Putamen (tissue), 1 donor: Measurements from ENCODE around the gene ADI1.
"Not testable (repeated sequence)": the region's sequence is repeated elsewhere in the genome, so short reads cannot be mapped to it uniquely, and the experiment has no call there.

Experiments used
- DNase-seq: peaks from one replicate; pipeline ENCODE4 v3.0.0-alpha.2; 2016; ENCODE audit warnings: low spot score

ADI1 gene

DNA sequence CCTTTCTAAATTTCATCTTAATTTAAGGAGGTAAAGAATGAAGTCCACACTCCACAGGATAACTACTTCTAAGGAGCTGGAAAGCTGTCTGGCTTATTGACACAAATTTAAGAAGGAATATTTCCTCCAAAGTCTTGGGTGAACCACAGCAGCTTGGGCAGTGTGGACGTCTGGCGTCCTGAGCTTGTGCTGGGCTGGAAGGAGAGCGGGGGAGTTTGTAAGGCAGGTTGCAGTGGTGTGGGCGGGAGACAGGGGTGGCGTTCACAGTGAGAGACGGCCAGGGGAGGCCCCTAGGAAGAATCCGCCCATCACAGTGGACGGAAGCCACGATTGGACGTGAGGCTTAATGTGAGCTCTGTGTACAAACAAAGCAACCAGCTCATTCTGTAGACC, 25.7 kb downstream of the ADI1 start:
- DNase-seq = no peak

DNA sequence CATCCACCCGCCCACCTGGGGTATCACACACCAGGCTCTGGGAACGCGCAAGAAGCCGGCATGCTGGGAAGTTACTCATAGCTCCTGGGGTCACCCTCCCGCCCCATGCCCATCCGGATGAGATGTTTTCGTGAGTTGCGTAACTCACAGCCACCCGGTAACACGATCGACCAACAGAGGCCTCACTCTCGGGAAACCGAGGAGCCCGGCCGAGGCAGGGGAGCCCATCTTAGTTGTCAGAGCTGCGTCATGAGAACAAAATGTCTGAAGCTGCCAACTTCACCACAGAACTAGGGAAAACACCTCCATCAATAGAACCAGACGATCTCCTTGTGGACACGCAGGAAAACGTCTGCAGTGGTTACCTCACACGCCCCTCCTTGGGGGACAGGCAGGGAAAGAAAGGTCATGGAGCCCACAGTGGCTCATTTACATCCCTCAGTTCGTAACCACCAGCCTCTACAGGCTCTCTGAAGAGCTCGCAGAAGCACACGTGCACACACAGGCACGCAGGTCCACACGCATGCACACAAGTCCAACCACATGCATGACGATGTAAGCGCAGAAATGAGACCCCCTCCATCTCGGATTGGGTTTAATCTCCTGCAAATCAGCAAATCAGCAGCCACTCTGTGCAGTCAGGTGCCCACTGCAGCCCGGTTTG, 26.2 kb downstream of the ADI1 start:
- no peak for DNase-seq

DNA sequence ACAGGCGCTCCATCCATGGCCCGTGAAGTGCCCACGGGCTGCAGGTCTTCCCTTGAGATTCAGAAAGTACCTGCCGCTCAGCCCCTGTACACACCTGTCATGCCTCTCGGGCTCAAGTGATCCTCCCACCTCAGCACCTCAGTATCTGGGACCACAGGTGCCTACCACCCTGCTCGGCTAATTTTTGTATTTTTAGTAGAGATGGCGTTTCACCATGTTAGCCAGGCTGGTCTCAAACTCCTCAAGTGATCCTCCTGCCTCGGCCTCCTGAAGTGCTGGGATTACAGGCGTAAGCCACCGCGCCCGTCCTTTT, 26.9 kb downstream of the ADI1 start:
- DNase-seq = not testable (repeated sequence)

DNA sequence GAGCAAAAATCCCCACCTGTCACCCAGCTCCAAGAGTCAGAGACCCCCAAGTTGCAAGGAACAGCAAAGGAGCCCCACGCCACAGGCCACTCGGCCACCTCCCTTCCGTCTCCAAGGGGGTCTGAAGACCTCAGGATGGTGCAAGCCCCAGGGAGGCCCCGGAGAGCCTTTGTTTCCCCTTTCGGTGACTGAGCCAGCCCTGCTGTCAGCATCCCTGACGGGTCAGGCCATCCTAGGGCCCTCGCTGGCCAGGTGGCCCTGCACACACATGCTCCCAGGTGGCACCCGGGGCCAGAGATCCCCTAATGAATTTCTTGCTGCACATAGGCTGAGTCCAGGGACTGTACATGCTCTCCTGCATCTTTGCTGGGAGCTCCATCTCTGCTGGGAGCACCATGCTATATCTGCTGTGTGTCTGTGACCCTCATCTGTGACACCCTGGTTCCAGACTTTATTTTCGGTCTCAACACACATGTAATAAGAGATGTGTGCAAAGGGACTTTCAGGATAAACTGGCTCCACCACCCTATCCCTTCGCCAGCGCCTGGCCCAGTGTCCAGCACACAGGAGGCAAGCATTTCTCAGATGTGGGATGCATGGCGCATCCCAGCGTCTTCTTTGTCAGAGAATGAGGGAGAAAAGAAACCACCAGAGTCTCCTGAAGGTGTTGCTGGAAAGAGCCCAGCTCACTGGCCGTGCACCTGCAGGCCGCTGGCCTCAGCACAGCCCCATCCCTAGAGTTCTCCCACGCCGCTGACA, 27.4 kb downstream of the ADI1 start:
- DNase-seq = no peak

DNA sequence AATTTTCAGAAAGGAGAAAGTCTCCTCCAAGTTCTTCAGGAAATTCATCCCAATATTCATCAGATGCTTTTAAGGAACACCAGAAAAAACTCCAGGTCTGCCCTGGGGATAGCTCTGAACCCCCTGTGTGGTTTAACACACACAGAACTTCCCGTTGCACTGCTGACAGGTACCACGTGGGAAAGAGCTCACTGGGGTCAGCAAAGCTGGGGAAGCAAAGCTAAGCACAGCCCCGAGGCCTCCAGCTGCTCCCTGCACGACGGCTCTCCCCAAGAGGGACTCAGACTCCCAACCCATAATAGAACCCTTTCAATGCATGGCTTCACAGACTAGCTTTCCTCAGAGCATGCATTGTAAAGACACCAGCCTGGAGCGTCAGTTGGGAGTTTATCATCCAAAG, 28.0 kb downstream of the ADI1 start:
- no peak for DNase-seq

DNA sequence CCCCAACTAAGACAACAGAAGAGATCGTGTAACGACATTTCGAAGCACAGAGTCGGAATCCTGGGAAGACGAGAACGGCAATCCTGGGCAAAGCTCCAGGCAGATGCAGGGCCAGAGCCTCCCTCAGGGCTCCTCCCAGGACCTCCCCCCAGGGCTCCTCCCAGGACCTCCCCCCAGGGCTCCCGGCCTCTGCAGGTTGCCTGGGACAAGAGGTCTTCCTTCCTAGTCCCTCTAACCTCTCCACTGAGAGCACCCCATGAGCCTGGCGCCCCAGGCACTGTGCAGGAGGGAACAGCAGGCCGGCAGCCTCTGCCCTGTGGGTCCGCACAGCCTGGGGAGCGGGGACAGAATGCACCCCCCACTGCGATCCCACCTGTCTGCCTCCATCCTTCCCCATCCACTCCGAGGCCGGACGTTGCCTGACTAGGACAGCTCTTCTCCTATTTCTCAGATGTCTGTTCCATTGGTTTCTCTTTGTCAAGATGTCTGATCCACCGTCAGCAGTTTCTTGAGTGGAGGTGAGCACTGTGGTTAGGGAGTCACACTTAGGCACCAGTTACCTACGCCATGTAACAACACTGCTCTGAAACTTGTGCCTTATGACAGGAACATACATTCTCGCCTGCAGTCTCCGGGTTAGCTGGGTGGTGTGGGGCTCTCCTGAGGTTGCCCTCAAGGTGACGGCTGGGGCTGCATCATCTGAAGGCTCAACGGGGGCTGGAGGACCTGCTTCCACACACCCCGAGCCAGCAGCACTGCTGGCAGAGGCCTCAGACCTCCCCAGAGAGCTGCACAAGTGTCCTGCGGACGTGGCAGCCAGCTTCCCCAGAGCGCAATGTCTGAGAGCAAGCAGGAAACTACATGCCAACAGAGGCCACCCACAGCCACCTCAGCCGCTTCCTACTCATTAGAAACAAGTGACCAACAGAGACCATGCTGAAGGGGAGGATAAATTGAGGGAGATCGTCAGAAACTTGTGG, 28.9 kb downstream of the ADI1 start:
- no peak for DNase-seq

DNA sequence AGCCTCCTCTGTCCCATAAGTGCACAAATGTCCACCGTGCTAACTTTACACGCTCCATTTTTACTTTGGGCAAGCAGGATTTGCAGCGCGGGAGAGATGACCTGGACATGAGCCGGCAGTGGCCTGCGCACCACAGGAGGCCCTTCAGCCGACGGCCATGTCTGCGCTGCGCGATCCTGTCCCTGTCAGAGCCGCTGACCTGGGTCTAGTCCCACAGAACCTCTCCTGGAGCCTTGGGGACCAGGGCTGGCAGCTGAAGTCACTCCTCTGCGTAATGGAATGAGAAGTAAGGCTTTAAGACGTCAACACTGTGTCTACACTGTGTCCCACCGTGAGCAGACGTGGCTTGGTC, 29.6 kb downstream of the ADI1 start:
- DNase-seq = no peak

DNA sequence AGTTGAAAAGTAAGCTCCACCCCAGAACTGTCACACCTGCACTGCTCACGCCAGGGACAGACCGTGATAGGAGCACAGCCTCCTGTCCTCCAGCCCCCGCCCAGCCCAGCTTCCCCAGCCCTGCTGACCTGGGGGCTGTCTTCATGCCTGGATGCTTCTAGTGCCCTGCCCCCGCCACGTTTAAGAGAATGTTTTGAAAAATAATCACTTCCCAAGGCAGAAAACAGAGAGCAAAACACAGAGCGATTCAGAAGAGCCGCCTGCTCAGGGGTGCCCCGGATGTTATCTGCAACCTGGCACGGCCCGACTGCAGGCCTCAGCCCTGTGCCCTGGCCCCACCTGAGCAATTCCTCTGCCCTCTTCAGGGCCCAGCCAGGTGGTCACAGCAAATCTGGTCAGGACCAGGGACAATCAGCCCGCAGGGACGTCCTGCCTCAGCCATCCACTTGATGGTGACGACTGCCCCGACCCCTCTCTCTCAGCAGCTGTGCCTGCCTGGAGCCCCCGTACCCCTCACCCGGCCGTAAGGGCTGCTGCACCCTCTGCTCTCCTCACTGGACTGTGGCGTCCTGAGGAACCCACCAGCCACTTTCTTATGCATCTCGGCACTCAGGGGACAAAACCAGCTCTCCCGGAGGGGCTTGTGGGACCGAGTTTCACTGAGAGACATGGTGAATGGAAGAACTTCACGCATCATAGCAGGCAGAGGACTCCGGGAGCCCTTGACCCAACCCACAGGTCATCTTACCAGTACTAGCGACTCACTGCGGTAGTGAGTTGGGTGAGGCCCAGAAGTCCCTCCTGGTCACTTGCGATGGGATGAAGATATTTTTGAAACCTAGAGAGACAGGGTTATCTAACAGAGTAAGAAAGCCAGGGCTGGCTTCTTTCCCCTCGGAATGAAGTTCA, 30.2 kb downstream of the ADI1 start:
- DNase-seq = no peak

DNA sequence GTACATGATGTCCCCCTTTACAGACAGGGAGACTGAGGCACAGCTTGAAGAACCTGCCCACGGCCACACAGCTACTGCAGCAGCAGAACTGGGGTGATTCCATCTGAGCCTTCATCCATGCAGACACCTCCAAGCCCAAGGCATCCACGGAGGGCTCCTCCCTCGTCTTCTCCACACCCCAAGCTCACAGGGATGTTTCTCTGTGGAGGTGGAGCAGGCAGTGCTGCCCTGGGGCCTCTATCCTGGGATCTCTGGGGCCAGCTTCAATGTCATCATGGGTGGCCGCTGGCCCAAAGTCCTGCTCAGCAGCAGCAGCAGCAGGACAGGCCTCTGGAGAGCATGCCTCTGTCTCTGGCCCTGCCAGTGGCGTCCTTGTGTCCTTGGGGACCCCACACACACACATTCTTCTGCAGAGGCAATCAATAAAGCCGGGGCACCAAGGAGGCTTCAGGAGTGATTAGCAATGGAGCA, 31.2 kb downstream of the ADI1 start:
- DNase-seq = no peak

DNA sequence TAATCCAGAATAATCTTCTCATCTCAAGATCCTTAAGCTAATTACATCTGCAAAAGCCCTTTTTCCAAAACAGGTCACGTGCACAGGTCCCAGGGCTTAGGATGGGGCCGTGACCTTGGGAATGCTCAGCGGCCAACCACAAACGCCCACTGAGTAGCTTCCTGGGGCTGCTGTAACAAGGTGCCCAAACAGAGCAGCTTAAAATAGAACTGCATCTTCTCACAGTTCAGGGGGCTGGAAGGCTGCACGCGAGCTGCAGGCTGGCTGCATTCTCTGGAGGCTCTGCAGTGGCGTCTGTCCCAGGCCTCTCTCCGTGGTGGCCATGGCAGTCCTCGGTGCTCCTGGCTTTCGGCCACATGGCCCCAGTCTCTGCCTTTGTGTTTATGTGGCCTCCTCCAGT, 31.9 kb downstream of the ADI1 start:
- DNase-seq = no peak

DNA sequence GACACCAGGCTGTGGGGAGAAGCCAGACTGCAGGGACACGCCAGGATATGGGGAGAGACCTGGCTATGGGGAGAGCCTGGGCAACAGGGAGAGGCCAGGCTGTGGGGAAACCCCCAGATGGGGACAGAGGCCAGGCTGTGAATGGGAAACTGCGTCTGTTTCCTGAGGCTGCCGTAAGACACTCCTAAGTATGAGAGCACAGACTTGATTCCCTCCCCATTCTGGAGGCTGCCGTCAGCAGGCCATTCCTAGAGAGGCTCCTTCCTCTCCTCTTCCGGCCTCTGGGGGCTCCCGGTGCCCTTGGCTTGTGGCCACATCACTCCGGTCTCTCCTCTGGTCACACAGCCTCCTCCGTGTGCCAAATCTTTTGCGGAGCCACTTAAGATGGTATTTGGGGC, 32.3 kb downstream of the ADI1 start:
- DNase-seq = no peak

DNA sequence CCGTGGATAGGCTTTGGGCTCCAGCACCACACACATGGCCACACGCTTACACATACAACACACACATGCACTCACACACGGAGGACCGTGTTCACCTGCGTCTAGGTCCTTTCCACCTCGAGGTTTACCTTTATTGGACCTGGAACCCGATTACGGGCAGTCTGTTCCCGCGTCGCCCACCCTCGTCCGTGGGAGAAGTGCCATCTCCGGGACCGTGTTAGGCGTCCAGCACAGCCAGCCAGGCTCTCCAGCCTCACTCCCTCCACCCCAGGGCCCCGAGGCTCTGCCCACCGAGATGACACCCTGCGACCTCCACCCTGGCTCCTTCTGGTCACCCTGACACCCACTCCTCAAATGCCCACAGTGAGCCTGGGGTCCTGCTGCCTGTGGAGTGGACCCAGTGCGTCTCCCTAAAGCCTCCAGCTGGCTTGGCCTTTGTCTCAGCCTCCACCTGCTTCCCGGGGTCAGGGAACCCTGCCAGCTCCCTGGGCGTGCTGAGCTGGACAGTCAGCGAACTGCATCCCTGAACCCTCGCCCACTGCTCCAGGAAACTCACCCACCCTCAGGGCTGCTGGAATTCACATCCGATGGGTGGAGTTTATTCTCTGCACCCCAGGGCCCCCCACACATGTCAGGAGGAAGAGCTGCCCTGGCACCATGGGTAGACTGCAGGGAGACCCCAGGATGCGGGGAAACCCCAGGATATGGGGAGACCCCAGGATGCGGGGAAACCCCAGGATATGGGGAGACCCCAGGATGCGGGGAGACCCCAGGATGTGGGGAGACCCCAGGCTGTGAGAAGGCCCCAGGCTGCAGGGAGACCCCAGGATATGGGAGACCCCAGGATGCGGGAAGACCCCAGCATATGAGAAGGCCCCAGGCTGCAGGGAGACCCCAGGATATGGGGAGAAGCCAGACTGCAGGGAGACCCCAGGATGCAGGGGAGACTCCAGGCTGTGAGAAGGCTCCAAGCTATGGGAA, 33.0 kb downstream of the ADI1 start:
- no peak for DNase-seq

DNA sequence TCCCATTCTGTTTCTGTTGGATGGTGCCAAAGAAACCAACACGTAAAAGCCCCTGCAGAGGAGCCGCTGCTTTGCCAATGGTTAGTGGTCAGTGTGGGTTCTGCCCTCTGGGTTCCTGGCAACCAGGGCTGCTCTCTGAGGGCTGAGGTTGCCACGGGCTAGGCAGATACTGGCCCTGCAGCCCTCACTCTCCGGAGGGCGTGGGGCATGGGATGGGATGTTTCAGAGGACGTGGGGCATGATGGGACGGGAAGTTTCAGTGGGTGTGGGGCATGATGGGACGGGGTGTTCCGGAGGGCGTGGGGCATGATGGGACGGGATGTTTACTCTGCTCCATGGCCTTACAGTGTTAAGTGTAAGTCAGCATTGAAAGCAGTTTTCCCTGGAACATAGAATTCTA, 34.2 kb downstream of the ADI1 start:
- no peak for DNase-seq

DNA sequence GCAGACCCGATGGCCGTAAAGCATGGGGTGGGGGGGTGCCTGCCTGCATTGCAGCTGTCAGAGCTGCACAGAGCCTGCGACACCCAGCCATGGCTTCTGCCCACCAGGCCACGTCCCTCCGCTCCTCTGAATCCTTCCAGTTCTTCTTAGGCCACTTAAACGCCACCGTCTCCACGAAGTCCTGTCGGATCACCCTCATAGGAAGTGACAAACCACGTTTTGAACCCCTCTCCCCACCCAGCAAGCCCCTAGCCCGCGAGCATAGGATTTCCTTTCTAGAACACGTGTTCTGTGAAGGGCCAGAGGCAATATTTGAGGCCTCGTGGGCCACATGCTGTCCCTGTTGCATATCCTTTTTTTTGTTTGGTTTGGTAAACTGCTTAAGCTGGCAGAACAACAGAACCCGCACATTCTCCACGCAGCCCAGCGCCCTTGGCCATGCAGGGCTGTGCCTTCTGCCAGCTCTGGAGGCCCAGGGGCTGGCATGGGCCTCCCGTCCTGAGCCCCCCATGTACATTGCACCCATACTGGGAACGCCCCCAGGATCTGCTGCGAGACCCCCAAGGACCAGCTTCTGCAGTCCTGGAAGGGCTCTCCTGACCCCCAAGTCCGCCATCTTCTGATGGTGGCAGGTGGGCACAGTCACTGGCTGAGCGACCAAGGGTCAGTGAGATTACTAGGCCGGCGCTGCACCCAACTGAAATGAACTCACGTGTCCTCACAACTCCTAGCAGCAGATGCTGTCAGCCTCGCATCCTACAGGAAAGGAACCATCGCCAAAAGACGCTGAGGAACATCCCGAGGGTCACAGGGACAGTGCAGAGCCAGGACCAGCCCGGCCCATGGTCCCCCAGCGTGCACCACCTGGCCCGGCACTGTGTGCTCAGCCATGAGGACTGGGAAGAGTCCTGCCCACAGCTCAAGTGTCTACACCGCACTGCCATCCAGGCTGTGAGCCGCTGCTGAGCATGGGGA, 35.1 kb downstream of the ADI1 start:
- no peak for DNase-seq

DNA sequence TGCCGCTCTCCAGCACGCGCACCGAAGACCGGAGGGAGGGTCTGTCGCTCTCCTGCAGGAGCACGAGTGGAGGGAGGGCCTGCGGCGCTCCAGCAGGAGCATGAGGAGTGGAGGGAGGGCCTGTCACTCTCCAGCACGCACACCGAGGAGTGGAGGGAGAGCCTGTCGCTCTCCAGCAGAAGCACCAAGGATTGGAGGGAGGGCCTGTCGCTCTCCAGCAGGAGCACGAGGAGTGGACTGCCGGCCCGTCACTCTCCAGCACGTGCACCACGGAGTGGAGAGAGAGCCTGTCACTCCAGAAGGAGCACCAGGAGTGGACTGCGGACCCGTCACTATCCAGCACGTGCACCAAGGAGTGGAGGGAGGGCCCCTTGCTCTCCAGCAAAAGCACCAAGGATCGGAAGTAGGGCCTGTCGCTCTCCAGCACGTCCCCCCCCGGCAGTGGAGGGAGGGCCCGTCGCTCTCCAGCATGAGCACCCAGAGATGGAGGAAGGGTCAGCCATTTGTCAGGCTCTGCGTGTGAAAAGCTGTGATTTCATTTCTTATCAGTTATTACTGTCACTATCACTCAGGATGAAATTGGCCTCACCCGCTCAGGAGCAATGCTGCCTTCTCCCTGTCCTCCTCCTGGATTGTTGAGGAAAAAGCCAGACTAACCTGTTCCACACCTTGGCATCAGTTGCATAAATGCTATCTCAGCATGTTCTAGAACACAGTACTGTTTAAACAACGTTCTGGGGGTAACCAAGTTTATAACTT, 35.9 kb downstream of the ADI1 start:
- DNase-seq = no peak

DNA sequence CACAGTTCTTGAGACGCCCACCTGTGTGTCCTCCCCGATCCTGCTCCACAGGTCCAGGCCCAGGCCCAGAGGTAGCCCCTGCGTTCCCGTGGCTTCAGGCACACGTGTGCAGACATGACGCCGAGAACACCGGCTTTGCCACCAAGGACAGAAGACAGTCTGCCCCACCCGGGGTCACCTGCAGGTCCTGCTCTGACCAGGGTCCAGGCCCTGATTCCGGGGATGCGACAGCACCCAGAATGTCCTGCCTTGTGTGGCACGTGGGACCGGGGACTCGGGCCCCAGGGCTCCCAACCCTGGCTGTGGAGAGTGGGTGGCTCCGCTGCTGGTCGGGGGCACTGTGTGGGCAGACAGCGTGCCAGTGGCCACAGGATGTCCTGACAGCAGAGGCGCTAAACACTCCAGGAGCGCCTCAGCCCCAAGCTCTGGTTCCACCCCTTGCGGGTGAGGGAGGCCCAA, 36.9 kb downstream of the ADI1 start:
- no peak for DNase-seq

DNA sequence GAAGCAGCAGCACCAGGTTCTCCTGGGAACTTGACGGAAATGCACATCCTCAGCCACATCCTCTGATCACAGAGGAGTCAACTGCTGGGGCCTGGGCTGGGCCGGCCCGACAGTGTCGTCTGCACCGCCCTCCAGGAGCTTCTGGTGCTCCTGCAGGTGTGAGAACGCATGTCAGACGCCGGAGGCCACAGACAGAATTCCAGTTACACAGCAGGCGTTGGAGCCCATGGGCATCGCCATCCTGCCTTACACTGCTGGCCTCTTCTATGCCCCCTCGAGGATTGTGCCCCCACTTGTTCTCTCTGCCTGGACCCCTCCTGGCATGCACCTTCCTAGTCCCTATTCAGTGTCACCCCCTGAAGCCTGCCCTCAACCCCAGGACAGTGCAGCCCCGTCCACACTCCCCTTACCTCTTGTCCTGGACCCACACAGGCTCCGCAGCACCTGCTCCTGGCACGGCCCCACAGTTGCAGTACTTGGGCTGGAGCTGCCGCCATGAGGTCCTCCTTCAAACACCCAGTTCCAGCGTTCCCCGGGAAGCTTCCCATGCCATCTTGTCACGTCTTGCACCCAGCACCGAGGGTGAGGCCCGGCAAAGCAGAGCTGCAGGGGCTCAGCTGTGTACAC, 37.5 kb downstream of the ADI1 start:
- DNase-seq = no peak

DNA sequence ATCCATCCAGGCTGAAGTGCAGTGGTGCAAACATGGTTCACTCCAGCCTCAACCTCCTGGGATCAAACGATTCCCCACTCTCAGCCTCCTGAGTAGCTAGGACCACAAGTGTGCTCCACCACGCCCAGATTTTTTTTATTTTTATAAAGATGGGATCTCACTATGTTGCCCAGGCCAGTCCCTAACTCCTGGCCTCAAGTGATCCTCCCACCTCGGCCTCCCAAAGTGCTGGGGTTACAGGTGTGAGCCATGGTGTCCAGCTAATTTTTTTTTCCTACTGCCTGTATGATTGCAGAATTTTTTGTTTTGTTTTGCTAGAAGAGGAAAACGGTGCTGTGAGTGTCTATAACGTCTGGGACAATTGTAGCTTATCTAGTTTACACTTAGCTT, 38.3 kb downstream of the ADI1 start:
- no peak for DNase-seq
